Hepatocyte (in vitro differentiated cells): ENCODE results near the gene NXT1. TPM values are rescaled to one million over a fixed set of nuclear protein-coding genes. Genes with fewer than 3 reads are reported as not detected.
"Not testable (repeated sequence)": the region's sequence is repeated elsewhere in the genome, so short reads cannot be mapped to it uniquely, and the experiment has no call there.

Experiments
- DNase-seq: peaks from one replicate; pipeline ENCODE4 v3.0.0-alpha.2; 2016; ENCODE audit warnings: low spot score
- H2AFZ ChIP-seq: fragments of 200-600 bp; sonication (generic); 2 replicates; pipeline ENCODE4 v1.6.0; 2016; ENCODE audit warnings: antibody characterized with exemption, mild to moderate bottlenecking
- H3K27ac ChIP-seq: fragments of 200-600 bp; sonication (generic); 2 replicates; pipeline ENCODE4 v1.5.1; 2016; ENCODE audit warnings: mild to moderate bottlenecking
- H3K27me3 ChIP-seq: fragments of 200-600 bp; sonication (generic); 2 replicates; pipeline ENCODE4 v1.6.1; 2016
- H3K36me3 ChIP-seq: fragments of 200-600 bp; sonication (generic); replicated peaks from 2 replicates; pipeline ENCODE4 v1.5.1; 2016; ENCODE audit warnings: low read depth; ENCODE audit not compliant: insufficient read depth
- H3K4me1 ChIP-seq: fragments of 200-600 bp; sonication (generic); 2 replicates; pipeline ENCODE4 v1.5.1; 2016; ENCODE audit warnings: mild to moderate bottlenecking, moderate library complexity; ENCODE audit not compliant: insufficient read depth
- H3K4me2 ChIP-seq: fragments of 200-600 bp; sonication (generic); 2 replicates; pipeline ENCODE4 v1.6.0; 2016
- H3K4me3 ChIP-seq: fragments of 200-600 bp; sonication (generic); 2 replicates; pipeline ENCODE4 v1.5.1; 2016; ENCODE audit warnings: mild to moderate bottlenecking
- H3K79me2 ChIP-seq: fragments of 200-600 bp; sonication (generic); 2 replicates; pipeline ENCODE4 v1.6.0; 2017; ENCODE audit warnings: mild to moderate bottlenecking
- H3K9me2 ChIP-seq: fragments of 200-600 bp; sonication (generic); replicated peaks from 2 replicates; pipeline ENCODE4 v1.6.0; 2017; ENCODE audit warnings: mild to moderate bottlenecking; ENCODE audit not compliant: insufficient read depth
- H3K9me3 ChIP-seq: fragments of 200-600 bp; sonication (generic); 2 replicates; pipeline ENCODE4 v1.5.1; 2016; ENCODE audit warnings: low read depth, mild to moderate bottlenecking
- H4K20me1 ChIP-seq: fragments of 200-600 bp; sonication (generic); 2 replicates; pipeline ENCODE4 v1.6.0; 2016; ENCODE audit warnings: mild to moderate bottlenecking; ENCODE audit not compliant: insufficient read depth, poor library complexity, severe bottlenecking
- EZH2 ChIP-seq: fragments of 200-600 bp; sonication (generic); IDR thresholded peaks from 2 replicates; pipeline ENCODE4 v1.6.1; 2016; ENCODE audit warnings: antibody characterized with exemption, mild to moderate bottlenecking, borderline replicate concordance
- EZH2phosphoT487 ChIP-seq: fragments of 200-600 bp; sonication (generic); IDR thresholded peaks from one replicate; pipeline ENCODE4 v1.6.1; 2018; ENCODE audit warnings: antibody characterized with exemption, mild to moderate bottlenecking, low read depth, moderate library complexity; ENCODE audit not compliant: unreplicated experiment, severe bottlenecking
- WGBS: methylation state at CpG from one replicate; pipeline ENCODE4 v1.1.6; 2016; ENCODE audit warnings: low lambda C conversion rate; ENCODE audit errors: missing lambda C conversion rate; 5-methylcytosine and 5-hydroxymethylcytosine counted together
- polyA plus RNA-seq: library from polyadenylated mRNA; unstranded; fragments of >200 nt; fragmentation: Nextera tagmentation; extraction: Ambion mirVana; gene quantifications from 2 replicates; pipeline ENCODE4 v1.2.1, GENCODE V29; 2016
- total RNA-seq: library from RNA; depleted of rRNA; stranded (reverse); fragments of >200 nt; gene quantifications from 2 replicates; pipeline ENCODE4 v1.2.3, GENCODE V29; 2014
- TF ChIP-seq, protein P1 (sequence below): fragments of 200-600 bp; sonication (generic); IDR thresholded peaks from 2 replicates; pipeline ENCODE4 v1.5.1; 2016; ENCODE audit warnings: antibody characterized with exemption, mild to moderate bottlenecking; ENCODE audit not compliant: poor library complexity

The NXT1 gene
- total and polyA plus RNA-seq, 2 experiments from 2014 or later = 29.7 to 36.3 TPM

DNA sequence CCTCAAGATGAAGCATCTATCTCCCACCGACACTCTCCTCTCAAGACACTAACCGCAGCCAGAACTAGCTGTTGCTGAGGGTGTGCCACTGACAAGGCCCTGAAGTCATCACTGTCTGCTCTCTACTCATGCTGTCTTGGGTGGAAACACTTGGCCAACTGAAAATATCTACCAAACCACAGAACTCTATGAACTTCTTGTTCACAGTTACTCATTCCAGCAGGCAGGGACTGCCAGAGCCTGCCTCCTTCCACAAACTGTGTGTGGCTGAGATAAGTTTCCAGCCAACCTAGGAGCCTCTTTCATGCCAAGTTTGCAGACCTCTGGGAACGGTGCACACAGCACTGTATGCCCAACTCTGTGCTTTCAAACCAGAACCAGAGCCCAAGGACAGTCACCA is 45.5 kb upstream of the NXT1 start:
- TF ChIP-seq, protein P1, sequence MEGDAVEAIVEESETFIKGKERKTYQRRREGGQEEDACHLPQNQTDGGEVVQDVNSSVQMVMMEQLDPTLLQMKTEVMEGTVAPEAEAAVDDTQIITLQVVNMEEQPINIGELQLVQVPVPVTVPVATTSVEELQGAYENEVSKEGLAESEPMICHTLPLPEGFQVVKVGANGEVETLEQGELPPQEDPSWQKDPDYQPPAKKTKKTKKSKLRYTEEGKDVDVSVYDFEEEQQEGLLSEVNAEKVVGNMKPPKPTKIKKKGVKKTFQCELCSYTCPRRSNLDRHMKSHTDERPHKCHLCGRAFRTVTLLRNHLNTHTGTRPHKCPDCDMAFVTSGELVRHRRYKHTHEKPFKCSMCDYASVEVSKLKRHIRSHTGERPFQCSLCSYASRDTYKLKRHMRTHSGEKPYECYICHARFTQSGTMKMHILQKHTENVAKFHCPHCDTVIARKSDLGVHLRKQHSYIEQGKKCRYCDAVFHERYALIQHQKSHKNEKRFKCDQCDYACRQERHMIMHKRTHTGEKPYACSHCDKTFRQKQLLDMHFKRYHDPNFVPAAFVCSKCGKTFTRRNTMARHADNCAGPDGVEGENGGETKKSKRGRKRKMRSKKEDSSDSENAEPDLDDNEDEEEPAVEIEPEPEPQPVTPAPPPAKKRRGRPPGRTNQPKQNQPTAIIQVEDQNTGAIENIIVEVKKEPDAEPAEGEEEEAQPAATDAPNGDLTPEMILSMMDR = no peak
- TF ChIP-seq EZH2phosphoT487 (no peak), EZH2 (no peak)
- no peak for DNase-seq

GRCh38 chr20:23307393-23307792 is 43.2 kb upstream of the NXT1 start:
- H3K9me2 ChIP-seq, H3K4me1 ChIP-seq, H3K27me3 ChIP-seq, H3K4me2 ChIP-seq, H4K20me1 ChIP-seq, DNase-seq, H3K79me2 ChIP-seq, H3K27ac ChIP-seq, H2AFZ ChIP-seq, H3K9me3 ChIP-seq, H3K4me3 ChIP-seq, H3K36me3 ChIP-seq: not testable (repeated sequence)
- 90% methylated on average over 3 of the region's 4 CpGs for WGBS

More for the DNA sequence above, 45.5 kb upstream of the NXT1 start:
- Histone ChIP-seq H3K27me3 (no peaks in the 10 kb centered on the region), H4K20me1 (no peaks in the 10 kb centered on the region), H3K36me3 (no peaks in the 10 kb centered on the region), H2AFZ (no peak overlapping the region), H3K79me2 (no peaks in the 10 kb centered on the region), H3K4me3 (no peak overlapping the region), H3K9me3 (no peaks in the 10 kb centered on the region), H3K4me2 (no peak overlapping the region), H3K9me2 (no peaks in the 10 kb centered on the region), H3K27ac (no peak overlapping the region), H3K4me1 (no peaks in the 10 kb centered on the region)
- WGBS = 86% methylated on average over 3 of the region's 3 CpGs

GRCh38 chr20:23308024-23308423 is 42.6 kb upstream of the NXT1 start:
- Histone ChIP-seq H3K27ac (no peak overlapping the region), H3K4me1 (no peaks in the 10 kb centered on the region), H3K36me3 (no peaks in the 10 kb centered on the region), H4K20me1 (no peaks in the 10 kb centered on the region), H2AFZ (no peak overlapping the region), H3K79me2 (no peaks in the 10 kb centered on the region), H3K9me2 (no peaks in the 10 kb centered on the region), H3K4me2 (no peak overlapping the region), H3K9me3 (no peaks in the 10 kb centered on the region), H3K4me3 (no peak overlapping the region), H3K27me3 (no peaks in the 10 kb centered on the region)
- TF ChIP-seq EZH2 (no peak), EZH2phosphoT487 (no peak)
- TF ChIP-seq, protein P1 = no peak
- WGBS = 94% methylated on average over 3 of the region's 3 CpGs
- no peak for DNase-seq

- Histone ChIP-seq H3K27ac (no peak overlapping the region), H3K4me1 (no peaks in the 10 kb centered on the region), H3K36me3 (no peaks in the 10 kb centered on the region), H3K4me2 (no peak overlapping the region), H2AFZ (no peak overlapping the region), H3K79me2 (no peaks in the 10 kb centered on the region), H4K20me1 (no peaks in the 10 kb centered on the region), H3K9me2 (no peaks in the 10 kb centered on the region), H3K9me3 (no peaks in the 10 kb centered on the region), H3K4me3 (no peak overlapping the region), H3K27me3 (no peaks in the 10 kb centered on the region)
- TF ChIP-seq EZH2phosphoT487 (no peak), EZH2 (no peak)
- TF ChIP-seq, protein P1 = no peak
- no peak for DNase-seq
- WGBS = 79% methylated on average over 3 of the region's 4 CpGs
Observed at GRCh38 chr20:23308908-23309307, 41.7 kb upstream of the NXT1 start.
